SK-N-SH (cell line): ENCODE data around the gene PPP1R12B. TPM values are rescaled to one million over a fixed set of nuclear protein-coding genes. Genes with fewer than 3 reads are reported as not detected.

Experiments
- CTCF ChIA-PET: fragments of 300-600, 350-600 bp; formaldehyde crosslinking; extraction: SDS; loops from one replicate; lab custom pipeline; 2021; lab: Yijun Ruan, JAX
- POLR2A ChIA-PET: fragments of 350-600 bp; sonication (Branson Sonifier 250); formaldehyde crosslinking; extraction: SDS; loops from one replicate; lab custom pipeline; 2020; ENCODE audit warnings: antibody characterized with exemption, inconsistent platforms; lab: Yijun Ruan, JAX
- DNase-seq: peaks from one replicate; pipeline ENCODE4 v3.0.0; 2012
- H2AFZ ChIP-seq: fragments of 200-600 bp; sonication (generic); 2 replicates; pipeline ENCODE4 v1.8.1; 2016; ENCODE audit warnings: antibody characterized with exemption, mild to moderate bottlenecking, low read depth
- H3F3A ChIP-seq: fragments of 200-600 bp; sonication (generic); replicated peaks from 2 replicates; pipeline ENCODE3; 2016; ENCODE audit warnings: antibody characterized with exemption, mild to moderate bottlenecking; ENCODE audit not compliant: insufficient read depth
- H3K27ac ChIP-seq, 2 experiments: fragments of 200-500 bp in 1 of 2; fragments of 200-600 bp in 1 of 2; sonication (Bioruptor generic) in 1 of 2; sonication (generic), shearing (Covaris generic) in 1 of 2; 2 replicates each; pipeline versions ENCODE4 v1.5.1 to v1.6.1; 2014 to 2016; ENCODE audit warnings: low read depth in 2 of 2, inconsistent platforms in 1 of 2, low read length in 1 of 2, mild to moderate bottlenecking in 1 of 2, mixed read lengths in 1 of 2
- H3K27me3 ChIP-seq: fragments of 200-600 bp; sonication (generic), shearing (Covaris generic); 2 replicates; pipeline ENCODE4 v1.6.1; 2016; ENCODE audit warnings: mixed run types; ENCODE audit not compliant: insufficient read depth
- H3K36me3 ChIP-seq, 2 experiments: fragments of 200-500 bp in 1 of 2; fragments of 200-600 bp in 1 of 2; sonication (Bioruptor generic) in 1 of 2; sonication (generic) in 1 of 2; replicated peaks in 1 of 2; 2 replicates each; pipeline versions ENCODE3 to v1.5.1; 2014 to 2016; ENCODE audit warnings: low read length in 1 of 2, mild to moderate bottlenecking in 1 of 2; ENCODE audit not compliant: insufficient read depth in 2 of 2, control insufficient read depth in 1 of 2
- H3K4me1 ChIP-seq, 2 experiments: fragments of 200-500 bp in 1 of 2; fragments of 200-600 bp in 1 of 2; sonication (Bioruptor generic) in 1 of 2; sonication (generic), shearing (Covaris generic) in 1 of 2; 2 replicates each; pipeline versions ENCODE4 v1.5.1 to v1.6.1; 2014 to 2016; ENCODE audit warnings: low read depth in 1 of 2, low read length in 1 of 2, mixed run types in 1 of 2; ENCODE audit not compliant: insufficient read depth in 2 of 2, control insufficient read depth in 1 of 2
- H3K4me2 ChIP-seq: fragments of 200-600 bp; sonication (generic), shearing (Covaris generic); 2 replicates; pipeline ENCODE4 v1.6.1; 2017; ENCODE audit warnings: mixed run types
- H3K4me3 ChIP-seq, 2 experiments: fragments of 200-500 bp in 1 of 2; fragments of 200-600 bp in 1 of 2; sonication (Bioruptor generic) in 1 of 2; sonication (generic), shearing (Covaris generic) in 1 of 2; 2 replicates each; pipeline versions ENCODE4 v1.5.1 to v1.8.1; 2014 to 2016; ENCODE audit warnings: low read depth in 2 of 2, inconsistent platforms in 1 of 2, low read length in 1 of 2, mild to moderate bottlenecking in 1 of 2, mixed read lengths in 1 of 2, moderate library complexity in 1 of 2
- H3K79me2 ChIP-seq: fragments of 200-600 bp; sonication (generic); 2 replicates; pipeline ENCODE4 v1.8.1; 2017; ENCODE audit warnings: mild to moderate bottlenecking; ENCODE audit not compliant: insufficient read depth
- H3K9ac ChIP-seq: fragments of 200-600 bp; sonication (generic); 2 replicates; pipeline ENCODE4 v1.6.1; 2017; ENCODE audit warnings: mixed run types
- H3K9me2 ChIP-seq: fragments of 200-600 bp; sonication (generic); 2 replicates; pipeline ENCODE4 v1.6.1; 2017; ENCODE audit warnings: mixed run types
- H3K9me3 ChIP-seq: fragments of 200-600 bp; sonication (generic); 2 replicates; pipeline ENCODE4 v1.6.1; 2017; ENCODE audit warnings: mixed run types, mild to moderate bottlenecking, moderate library complexity
- H4K20me1 ChIP-seq: fragments of 200-600 bp; sonication (generic); 2 replicates; pipeline ENCODE4 v1.6.1; 2017; ENCODE audit warnings: mild to moderate bottlenecking, mixed run types; ENCODE audit not compliant: insufficient read depth
- ELF1 ChIP-seq: IDR thresholded peaks from 2 replicates; pipeline ENCODE4 v1.4.0; 2012
- EP300 ChIP-seq, 2 experiments: IDR thresholded peaks; 2 replicates each; pipeline versions ENCODE4 v1.4.0 to v1.6.1; 2012; ENCODE audit warnings: borderline replicate concordance in 1 of 2, low read depth in 1 of 2, low read length in 1 of 2
- FOXJ3 ChIP-seq: sonication (generic); formaldehyde crosslinking; IDR thresholded peaks from 2 replicates; pipeline ENCODE4 v1.5.1; 2020; ENCODE audit warnings: mild to moderate bottlenecking, missing genetic modification reagents
- GABPA ChIP-seq: IDR thresholded peaks from 2 replicates; pipeline ENCODE4 v1.4.0; 2012; ENCODE audit warnings: low read depth, mild to moderate bottlenecking
- MEF2A ChIP-seq: IDR thresholded peaks from 2 replicates; pipeline ENCODE4 v1.4.0; 2012; ENCODE audit warnings: low read depth, borderline replicate concordance
- MXI1 ChIP-seq: IDR thresholded peaks from 2 replicates; pipeline ENCODE4 v1.6.1; 2012; ENCODE audit warnings: mild to moderate bottlenecking, low read depth, low read length, improper control_type of control experiment
- POLR2AphosphoS5 ChIP-seq: IDR thresholded peaks from 2 replicates; pipeline ENCODE4 v1.6.1; 2012; ENCODE audit warnings: low read depth, low read length
- RFX5 ChIP-seq: IDR thresholded peaks from 2 replicates; pipeline ENCODE4 v1.6.1; 2012; ENCODE audit warnings: mild to moderate bottlenecking, improper control_type of control experiment, low read length
- SMC3 ChIP-seq: IDR thresholded peaks from 2 replicates; pipeline ENCODE4 v1.6.1; 2012; ENCODE audit warnings: low read depth, low read length, improper control_type of control experiment
- TCF12 ChIP-seq: IDR thresholded peaks from 2 replicates; pipeline ENCODE4 v1.4.0; 2012
- WGBS: methylation state at CpG from one replicate; pipeline ENCODE4 v1.1.6; 2017; ENCODE audit warnings: low lambda C conversion rate; 5-methylcytosine and 5-hydroxymethylcytosine counted together
- polyA plus RNA-seq, 3 experiments: library from polyadenylated mRNA; depleted of rRNA; stranded (reverse); fragments of >200 nt; gene quantifications; 2 replicates each; pipeline ENCODE4 v1.2.3, GENCODE V29; 2012
- TF ChIP-seq, protein P1 (sequence below): IDR thresholded peaks from 2 replicates; pipeline ENCODE4 v1.4.0; 2012; ENCODE audit warnings: low read depth, borderline replicate concordance
- TF ChIP-seq, protein P2 (sequence below): fragments of 150-350 bp; IDR thresholded peaks from 2 replicates; pipeline ENCODE4 v1.6.1; 2017; ENCODE audit warnings: antibody characterized with exemption, low read length, low read depth, borderline replicate concordance
- TF ChIP-seq, protein P3 (sequence below): fragments of 200-600 bp; sonication (generic); IDR thresholded peaks from 2 replicates; pipeline ENCODE4 v1.6.1; 2017; ENCODE audit warnings: antibody characterized with exemption, mild to moderate bottlenecking, moderate library complexity
- TF ChIP-seq, protein P4 (sequence below): IDR thresholded peaks from 2 replicates; pipeline ENCODE4 v1.4.0; 2012; ENCODE audit warnings: low read depth, borderline replicate concordance
- TF ChIP-seq, protein P5 (sequence below): IDR thresholded peaks from 2 replicates; pipeline ENCODE4; 2012
- TF ChIP-seq, protein P6 (sequence below): IDR thresholded peaks from 2 replicates; pipeline ENCODE4 v1.4.0; 2012; ENCODE audit warnings: low read depth
- TF ChIP-seq, protein P7 (sequence below): IDR thresholded peaks from 2 replicates; pipeline ENCODE4 v1.6.1; 2012; ENCODE audit warnings: mild to moderate bottlenecking, low read depth, low read length, moderate library complexity

The PPP1R12B gene
- polyA plus RNA-seq, 1 of the 3 experiments (the other 2 are of a cell fraction) = 2.8 TPM

DNA sequence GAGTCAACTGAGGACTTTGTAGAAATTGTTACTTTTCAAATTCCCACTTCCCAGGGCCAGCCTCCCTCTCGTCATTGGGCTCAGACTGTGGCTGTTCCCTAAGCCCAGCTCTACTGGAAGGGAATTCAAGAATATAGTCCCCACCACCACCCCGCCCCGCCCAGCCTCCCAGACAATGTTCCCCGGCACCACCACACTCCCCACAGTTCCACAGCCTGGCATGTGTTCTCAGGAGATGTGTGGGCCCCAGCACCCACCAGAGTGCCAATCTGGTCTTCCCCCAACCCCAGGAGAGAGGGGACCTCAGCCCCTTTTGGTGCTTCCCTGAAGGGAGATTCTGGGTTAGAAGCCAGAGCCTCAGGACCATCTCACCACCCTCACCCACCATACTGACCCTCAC is 241.6 kb downstream of the PPP1R12B start:
- H3F3A ChIP-seq = peaks cover 15% of the 10 kb centered on the region
- WGBS = 100% methylated on average over 2 of the region's 4 CpGs
- POLR2A ChIA-PET = no interaction called here
- no peaks in the 10 kb centered on the region for H3K27me3 ChIP-seq
- peak overlapping the region in 1 of 2 experiments; percentile 95; a peak in 3 of 4 replicates for H3K27ac ChIP-seq
- peaks cover 33 to 57% of the 10 kb centered on the region in 2 experiments for H3K4me1 ChIP-seq
- no peak overlapping the region for H3K4me3 ChIP-seq
- H3K9me3 ChIP-seq = no peaks in the 10 kb centered on the region
- H3K36me3 ChIP-seq = no peaks in the 10 kb centered on the region
- no peak overlapping the region for H2AFZ ChIP-seq
- H4K20me1 ChIP-seq = no peaks in the 10 kb centered on the region
- no peak for DNase-seq
- TF ChIP-seq POLR2AphosphoS5 (no peak), MXI1 (no peak), ELF1 (no peak), SMC3 (no peak), EP300 (IDR thresholded peaks at IDR 0.05; ENCODE audit: borderline replicate concordance in 1 of 2, low read depth in 1 of 2, low read length in 1 of 2) (no peak), GABPA (no peak), MEF2A (no peak), FOXJ3 (CRISPR knock-in tag) (no peak), RFX5 (no peak), TCF12 (no peak)
- TF ChIP-seq, protein P1, sequence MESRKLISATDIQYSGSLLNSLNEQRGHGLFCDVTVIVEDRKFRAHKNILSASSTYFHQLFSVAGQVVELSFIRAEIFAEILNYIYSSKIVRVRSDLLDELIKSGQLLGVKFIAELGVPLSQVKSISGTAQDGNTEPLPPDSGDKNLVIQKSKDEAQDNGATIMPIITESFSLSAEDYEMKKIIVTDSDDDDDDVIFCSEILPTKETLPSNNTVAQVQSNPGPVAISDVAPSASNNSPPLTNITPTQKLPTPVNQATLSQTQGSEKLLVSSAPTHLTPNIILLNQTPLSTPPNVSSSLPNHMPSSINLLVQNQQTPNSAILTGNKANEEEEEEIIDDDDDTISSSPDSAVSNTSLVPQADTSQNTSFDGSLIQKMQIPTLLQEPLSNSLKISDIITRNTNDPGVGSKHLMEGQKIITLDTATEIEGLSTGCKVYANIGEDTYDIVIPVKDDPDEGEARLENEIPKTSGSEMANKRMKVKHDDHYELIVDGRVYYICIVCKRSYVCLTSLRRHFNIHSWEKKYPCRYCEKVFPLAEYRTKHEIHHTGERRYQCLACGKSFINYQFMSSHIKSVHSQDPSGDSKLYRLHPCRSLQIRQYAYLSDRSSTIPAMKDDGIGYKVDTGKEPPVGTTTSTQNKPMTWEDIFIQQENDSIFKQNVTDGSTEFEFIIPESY = no peak
- TF ChIP-seq, protein P2, sequence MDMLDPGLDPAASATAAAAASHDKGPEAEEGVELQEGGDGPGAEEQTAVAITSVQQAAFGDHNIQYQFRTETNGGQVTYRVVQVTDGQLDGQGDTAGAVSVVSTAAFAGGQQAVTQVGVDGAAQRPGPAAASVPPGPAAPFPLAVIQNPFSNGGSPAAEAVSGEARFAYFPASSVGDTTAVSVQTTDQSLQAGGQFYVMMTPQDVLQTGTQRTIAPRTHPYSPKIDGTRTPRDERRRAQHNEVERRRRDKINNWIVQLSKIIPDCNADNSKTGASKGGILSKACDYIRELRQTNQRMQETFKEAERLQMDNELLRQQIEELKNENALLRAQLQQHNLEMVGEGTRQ = no peak
- TF ChIP-seq, protein P3, sequence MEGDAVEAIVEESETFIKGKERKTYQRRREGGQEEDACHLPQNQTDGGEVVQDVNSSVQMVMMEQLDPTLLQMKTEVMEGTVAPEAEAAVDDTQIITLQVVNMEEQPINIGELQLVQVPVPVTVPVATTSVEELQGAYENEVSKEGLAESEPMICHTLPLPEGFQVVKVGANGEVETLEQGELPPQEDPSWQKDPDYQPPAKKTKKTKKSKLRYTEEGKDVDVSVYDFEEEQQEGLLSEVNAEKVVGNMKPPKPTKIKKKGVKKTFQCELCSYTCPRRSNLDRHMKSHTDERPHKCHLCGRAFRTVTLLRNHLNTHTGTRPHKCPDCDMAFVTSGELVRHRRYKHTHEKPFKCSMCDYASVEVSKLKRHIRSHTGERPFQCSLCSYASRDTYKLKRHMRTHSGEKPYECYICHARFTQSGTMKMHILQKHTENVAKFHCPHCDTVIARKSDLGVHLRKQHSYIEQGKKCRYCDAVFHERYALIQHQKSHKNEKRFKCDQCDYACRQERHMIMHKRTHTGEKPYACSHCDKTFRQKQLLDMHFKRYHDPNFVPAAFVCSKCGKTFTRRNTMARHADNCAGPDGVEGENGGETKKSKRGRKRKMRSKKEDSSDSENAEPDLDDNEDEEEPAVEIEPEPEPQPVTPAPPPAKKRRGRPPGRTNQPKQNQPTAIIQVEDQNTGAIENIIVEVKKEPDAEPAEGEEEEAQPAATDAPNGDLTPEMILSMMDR = no peak
- TF ChIP-seq, protein P4, sequence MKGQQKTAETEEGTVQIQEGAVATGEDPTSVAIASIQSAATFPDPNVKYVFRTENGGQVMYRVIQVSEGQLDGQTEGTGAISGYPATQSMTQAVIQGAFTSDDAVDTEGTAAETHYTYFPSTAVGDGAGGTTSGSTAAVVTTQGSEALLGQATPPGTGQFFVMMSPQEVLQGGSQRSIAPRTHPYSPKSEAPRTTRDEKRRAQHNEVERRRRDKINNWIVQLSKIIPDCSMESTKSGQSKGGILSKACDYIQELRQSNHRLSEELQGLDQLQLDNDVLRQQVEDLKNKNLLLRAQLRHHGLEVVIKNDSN = no peak
- TF ChIP-seq, protein P5, sequence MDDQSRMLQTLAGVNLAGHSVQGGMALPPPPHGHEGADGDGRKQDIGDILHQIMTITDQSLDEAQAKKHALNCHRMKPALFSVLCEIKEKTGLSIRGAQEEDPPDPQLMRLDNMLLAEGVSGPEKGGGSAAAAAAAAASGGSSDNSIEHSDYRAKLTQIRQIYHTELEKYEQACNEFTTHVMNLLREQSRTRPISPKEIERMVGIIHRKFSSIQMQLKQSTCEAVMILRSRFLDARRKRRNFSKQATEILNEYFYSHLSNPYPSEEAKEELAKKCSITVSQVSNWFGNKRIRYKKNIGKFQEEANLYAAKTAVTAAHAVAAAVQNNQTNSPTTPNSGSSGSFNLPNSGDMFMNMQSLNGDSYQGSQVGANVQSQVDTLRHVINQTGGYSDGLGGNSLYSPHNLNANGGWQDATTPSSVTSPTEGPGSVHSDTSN = no peak
- TF ChIP-seq, protein P6, sequence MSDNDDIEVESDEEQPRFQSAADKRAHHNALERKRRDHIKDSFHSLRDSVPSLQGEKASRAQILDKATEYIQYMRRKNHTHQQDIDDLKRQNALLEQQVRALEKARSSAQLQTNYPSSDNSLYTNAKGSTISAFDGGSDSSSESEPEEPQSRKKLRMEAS = no peak
- TF ChIP-seq, protein P7, sequence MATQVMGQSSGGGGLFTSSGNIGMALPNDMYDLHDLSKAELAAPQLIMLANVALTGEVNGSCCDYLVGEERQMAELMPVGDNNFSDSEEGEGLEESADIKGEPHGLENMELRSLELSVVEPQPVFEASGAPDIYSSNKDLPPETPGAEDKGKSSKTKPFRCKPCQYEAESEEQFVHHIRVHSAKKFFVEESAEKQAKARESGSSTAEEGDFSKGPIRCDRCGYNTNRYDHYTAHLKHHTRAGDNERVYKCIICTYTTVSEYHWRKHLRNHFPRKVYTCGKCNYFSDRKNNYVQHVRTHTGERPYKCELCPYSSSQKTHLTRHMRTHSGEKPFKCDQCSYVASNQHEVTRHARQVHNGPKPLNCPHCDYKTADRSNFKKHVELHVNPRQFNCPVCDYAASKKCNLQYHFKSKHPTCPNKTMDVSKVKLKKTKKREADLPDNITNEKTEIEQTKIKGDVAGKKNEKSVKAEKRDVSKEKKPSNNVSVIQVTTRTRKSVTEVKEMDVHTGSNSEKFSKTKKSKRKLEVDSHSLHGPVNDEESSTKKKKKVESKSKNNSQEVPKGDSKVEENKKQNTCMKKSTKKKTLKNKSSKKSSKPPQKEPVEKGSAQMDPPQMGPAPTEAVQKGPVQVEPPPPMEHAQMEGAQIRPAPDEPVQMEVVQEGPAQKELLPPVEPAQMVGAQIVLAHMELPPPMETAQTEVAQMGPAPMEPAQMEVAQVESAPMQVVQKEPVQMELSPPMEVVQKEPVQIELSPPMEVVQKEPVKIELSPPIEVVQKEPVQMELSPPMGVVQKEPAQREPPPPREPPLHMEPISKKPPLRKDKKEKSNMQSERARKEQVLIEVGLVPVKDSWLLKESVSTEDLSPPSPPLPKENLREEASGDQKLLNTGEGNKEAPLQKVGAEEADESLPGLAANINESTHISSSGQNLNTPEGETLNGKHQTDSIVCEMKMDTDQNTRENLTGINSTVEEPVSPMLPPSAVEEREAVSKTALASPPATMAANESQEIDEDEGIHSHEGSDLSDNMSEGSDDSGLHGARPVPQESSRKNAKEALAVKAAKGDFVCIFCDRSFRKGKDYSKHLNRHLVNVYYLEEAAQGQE = no peak
- H3K79me2 ChIP-seq = no peaks in the 10 kb centered on the region
- CTCF ChIA-PET = interaction anchor here (0.7 to 7.7 kb wide), 5 partner anchors 11 to 89 kb away, joined by 3 to 57 read pairs (median 3); no protein-coding TSS in a partner anchor
- H3K9me2 ChIP-seq = no peaks in the 10 kb centered on the region
- H3K4me2 ChIP-seq = peak overlapping the region; percentile 60
- peak overlapping the region; percentile 46; the same call in 1 of the 2 replicates for H3K9ac ChIP-seq
